Muscle layer of colon (tissue), 2 donors: ENCODE data around the gene AGFG1.
A peak's percentile ranks its signal among the peaks of the same experiment; 100 is the strongest.

ENCODE experiments used
- H3K27ac ChIP-seq: one replicate; pipeline ENCODE4 v1.7.0; 2013; ENCODE audit warnings: low read depth, mild to moderate bottlenecking, low read length, moderate library complexity
- H3K27me3 ChIP-seq, 2 donors: one replicate each; pipeline ENCODE4 v1.7.0; 2013; ENCODE audit warnings: low read length in 2 of 2, mild to moderate bottlenecking in 2 of 2; ENCODE audit not compliant: insufficient read depth in 2 of 2, control insufficient read depth in 1 of 2
- H3K36me3 ChIP-seq: one replicate; pipeline ENCODE4 v1.7.0; 2013; ENCODE audit warnings: mild to moderate bottlenecking, low read length; ENCODE audit not compliant: insufficient read depth
- H3K4me1 ChIP-seq: one replicate; pipeline ENCODE4 v1.7.0; 2013; ENCODE audit warnings: mild to moderate bottlenecking, low read length; ENCODE audit not compliant: insufficient read depth
- H3K4me3 ChIP-seq, 2 donors: one replicate each; pipeline ENCODE4 v1.7.0; 2013; ENCODE audit warnings: low read length in 2 of 2, low read depth in 1 of 2, mild to moderate bottlenecking in 1 of 2, moderate library complexity in 1 of 2
- H3K9ac ChIP-seq: one replicate; pipeline ENCODE4 v1.7.0; 2013; ENCODE audit warnings: low read length
- H3K9me3 ChIP-seq: one replicate; pipeline ENCODE4 v1.7.0; 2013; ENCODE audit warnings: mild to moderate bottlenecking, low read length
- donor health status: abdominal sarcoma.
- donor health status: Adenocarcinoma of cecum.

The AGFG1 gene, protein sequence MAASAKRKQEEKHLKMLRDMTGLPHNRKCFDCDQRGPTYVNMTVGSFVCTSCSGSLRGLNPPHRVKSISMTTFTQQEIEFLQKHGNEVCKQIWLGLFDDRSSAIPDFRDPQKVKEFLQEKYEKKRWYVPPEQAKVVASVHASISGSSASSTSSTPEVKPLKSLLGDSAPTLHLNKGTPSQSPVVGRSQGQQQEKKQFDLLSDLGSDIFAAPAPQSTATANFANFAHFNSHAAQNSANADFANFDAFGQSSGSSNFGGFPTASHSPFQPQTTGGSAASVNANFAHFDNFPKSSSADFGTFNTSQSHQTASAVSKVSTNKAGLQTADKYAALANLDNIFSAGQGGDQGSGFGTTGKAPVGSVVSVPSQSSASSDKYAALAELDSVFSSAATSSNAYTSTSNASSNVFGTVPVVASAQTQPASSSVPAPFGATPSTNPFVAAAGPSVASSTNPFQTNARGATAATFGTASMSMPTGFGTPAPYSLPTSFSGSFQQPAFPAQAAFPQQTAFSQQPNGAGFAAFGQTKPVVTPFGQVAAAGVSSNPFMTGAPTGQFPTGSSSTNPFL

DNA sequence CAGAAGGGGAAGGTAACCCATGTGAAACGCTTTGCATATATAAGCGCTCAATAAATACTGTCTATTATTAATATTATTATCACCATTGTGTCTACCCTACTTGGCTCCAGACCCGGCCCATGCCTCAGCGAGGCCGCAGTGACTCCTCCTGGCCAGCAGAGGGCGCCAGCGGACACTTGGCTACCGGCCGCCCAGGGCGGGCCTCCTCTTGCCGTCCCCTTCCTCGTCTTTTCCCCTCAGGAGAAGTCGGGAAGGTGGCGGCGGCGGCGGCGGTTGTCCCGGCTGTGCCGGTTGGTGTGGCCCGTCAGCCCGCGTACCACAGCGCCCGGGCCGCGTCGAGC, at the start of gene AGFG1:
Gene AGFG1 (plus strand): TSS at position 233 of the 341 bp plus-strand sequence. CDS start 266 bp downstream, outside the sequence.
- peak within 1 kb of the TSS; percentile 61 to 89 for H3K4me3 ChIP-seq
- no peak within 1 kb of the TSS for H3K9ac ChIP-seq
- peaks cover 22% of the 10 kb centered on the region for H3K4me1 ChIP-seq
- no peaks in the 10 kb centered on the region for H3K9me3 ChIP-seq
- H3K27me3 ChIP-seq, result no peaks in the 10 kb centered on the region
- H3K36me3 ChIP-seq, result no peaks in the 10 kb centered on the region
- peak within 1 kb of the TSS; percentile 88 for H3K27ac ChIP-seq

DNA sequence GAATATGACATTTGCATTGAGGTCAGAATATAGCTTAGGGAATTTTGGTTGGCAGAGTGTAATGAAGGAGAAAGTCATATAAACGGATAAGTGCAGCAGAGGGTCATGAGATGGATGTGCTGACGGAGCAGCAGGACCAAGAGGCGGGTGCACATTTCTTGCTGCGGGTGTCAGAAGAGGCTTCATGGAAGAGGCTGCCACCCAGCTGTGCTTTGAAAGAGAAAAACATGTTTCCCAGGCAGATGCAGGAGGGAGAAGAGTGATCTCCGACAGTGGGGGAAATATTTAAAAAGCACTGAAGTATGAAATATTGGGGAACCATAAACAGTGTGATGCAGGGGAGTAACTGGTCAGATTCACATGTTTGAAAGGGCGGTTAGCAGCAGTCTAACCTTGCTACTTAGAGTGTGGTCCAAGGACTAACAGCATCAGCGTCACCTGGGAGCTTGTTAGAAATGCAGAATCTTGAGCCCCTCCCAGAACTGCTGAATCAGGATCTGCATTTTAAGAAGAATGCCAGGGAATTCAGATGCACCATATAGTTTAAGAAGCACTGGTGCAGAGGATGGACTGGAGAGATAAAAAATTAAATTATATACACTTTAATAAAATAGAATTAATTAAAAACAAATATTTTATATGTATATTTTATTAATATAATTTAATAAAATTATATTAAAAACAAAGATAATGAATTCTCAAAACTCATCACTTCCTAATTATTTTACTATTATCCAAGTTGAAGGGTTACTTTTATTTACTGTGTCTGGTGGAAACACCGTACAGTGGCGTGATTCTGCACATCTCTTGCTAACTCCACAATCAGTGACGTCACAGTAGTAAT, 48.1 kb upstream of the AGFG1 start:
- Histone ChIP-seq H3K27me3 (no peaks in the 10 kb centered on the region), H3K4me3 (no peak overlapping the region), H3K9me3 (no peaks in the 10 kb centered on the region), H3K36me3 (no peaks in the 10 kb centered on the region), H3K9ac (no peak overlapping the region), H3K4me1 (no peaks in the 10 kb centered on the region), H3K27ac (no peak overlapping the region)

DNA sequence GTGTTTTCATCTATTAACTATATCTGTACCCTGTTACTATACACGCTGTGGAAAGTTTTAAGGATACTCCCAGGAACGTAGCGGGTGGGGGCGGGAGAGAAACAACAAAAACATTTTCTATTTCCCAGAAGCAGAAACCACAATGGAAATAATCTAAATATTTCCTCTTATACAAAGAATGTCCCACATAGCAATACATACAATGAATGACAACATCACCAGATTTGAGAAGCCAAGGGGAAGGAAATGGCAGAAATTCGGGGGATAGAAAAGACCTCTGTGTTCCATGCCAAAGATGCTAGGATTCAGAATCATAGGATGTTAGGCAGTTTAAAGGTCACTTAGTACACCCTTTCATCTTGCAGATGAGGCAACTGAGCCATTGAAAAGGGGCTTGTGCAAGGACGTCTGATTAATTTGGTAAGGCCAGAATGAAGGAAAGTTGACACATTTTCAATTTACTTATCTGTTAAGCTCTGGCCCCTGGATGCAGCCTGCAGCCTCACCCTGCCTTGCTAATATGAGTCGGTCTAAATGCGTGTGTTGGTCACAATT, 43.1 kb upstream of the AGFG1 start:
- no peaks in the 10 kb centered on the region for H3K4me1 ChIP-seq
- no peaks in the 10 kb centered on the region for H3K27me3 ChIP-seq
- H3K27ac ChIP-seq, result no peak overlapping the region
- no peaks in the 10 kb centered on the region for H3K36me3 ChIP-seq
- H3K4me3 ChIP-seq, result no peak overlapping the region
- no peak overlapping the region for H3K9ac ChIP-seq
- H3K9me3 ChIP-seq, result peaks cover 6% of the 10 kb centered on the region

DNA sequence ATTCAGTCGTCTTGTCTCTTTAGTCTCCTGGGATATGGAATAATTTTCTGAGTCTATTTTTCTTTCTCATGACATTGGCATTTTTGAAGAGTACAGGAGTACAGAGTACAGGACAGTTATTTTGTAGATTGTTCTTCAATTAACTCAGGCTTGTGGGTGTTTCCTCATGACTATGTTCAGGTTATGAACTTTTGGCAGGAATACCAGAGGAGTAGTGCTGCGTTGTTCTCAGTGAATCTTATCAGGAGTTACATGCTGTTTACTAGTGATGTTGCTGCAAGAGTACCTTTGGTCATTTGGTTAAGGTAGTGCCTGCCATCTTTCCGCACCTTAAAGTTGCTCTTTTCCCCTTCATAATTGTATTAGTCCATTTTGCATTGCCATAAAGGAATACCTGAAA, 41.3 kb upstream of the AGFG1 start:
- Histone ChIP-seq H3K4me1 (no peaks in the 10 kb centered on the region), H3K27me3 (no peaks in the 10 kb centered on the region), H3K4me3 (no peak overlapping the region), H3K27ac (no peak overlapping the region), H3K36me3 (no peaks in the 10 kb centered on the region), H3K9me3 (peaks cover 6% of the 10 kb centered on the region), H3K9ac (no peak overlapping the region)

DNA sequence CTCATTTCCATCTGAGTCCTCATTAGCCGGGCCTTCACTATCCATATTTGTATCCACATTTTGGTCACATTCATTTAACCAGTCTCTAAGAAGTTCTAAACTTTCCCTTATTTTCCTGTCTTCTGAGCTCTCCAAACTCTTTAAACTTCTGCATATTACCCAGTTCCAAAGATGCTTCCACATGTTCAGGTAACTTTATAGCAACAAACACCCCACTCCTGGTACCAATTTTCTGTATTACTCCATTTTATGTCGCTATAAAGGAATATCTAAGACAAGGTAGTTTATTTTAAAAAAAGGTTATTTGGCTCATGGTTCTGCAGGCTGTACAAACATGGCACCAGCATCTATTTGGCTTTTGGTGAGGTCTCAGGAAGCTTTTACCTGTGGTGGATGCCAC, 38.8 kb upstream of the AGFG1 start:
- Histone ChIP-seq H3K9me3 (peaks cover 6% of the 10 kb centered on the region), H3K4me1 (no peaks in the 10 kb centered on the region), H3K27ac (no peak overlapping the region), H3K36me3 (no peaks in the 10 kb centered on the region), H3K4me3 (no peak overlapping the region), H3K27me3 (no peaks in the 10 kb centered on the region), H3K9ac (no peak overlapping the region)

- no peak overlapping the region for H3K9ac ChIP-seq
- no peaks in the 10 kb centered on the region for H3K4me1 ChIP-seq
- no peaks in the 10 kb centered on the region for H3K27me3 ChIP-seq
- H3K4me3 ChIP-seq, result no peak overlapping the region
- no peaks in the 10 kb centered on the region for H3K36me3 ChIP-seq
- no peak overlapping the region for H3K27ac ChIP-seq
- H3K9me3 ChIP-seq, result peaks cover 6% of the 10 kb centered on the region
These were observed 35.4 kb upstream of the AGFG1 start for GRCh38 chr2:227436436-227437174.

DNA sequence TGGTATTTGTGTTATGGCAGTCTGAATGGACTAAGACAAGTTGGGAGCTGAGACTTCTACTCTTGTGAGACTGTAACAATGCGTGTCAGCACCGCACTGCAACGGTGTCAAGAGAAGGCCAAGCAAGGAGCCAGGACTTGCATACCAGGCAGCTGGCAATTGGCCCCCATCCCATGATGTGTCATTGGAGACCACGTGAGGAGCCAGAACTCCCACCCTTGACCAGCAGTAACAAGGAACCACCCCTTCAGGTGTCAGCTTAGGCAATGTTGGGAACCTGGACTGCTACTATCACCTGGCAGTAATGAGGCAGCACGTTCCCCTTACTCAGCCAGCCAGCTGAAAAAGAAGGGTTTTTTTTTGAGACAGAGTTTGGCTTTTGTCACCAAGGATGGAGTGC, 32.7 kb upstream of the AGFG1 start:
- Histone ChIP-seq H3K27ac (no peak overlapping the region), H3K9ac (no peak overlapping the region), H3K27me3 (no peaks in the 10 kb centered on the region), H3K4me3 (no peak overlapping the region), H3K4me1 (no peaks in the 10 kb centered on the region), H3K9me3 (no peaks in the 10 kb centered on the region), H3K36me3 (no peaks in the 10 kb centered on the region)

DNA sequence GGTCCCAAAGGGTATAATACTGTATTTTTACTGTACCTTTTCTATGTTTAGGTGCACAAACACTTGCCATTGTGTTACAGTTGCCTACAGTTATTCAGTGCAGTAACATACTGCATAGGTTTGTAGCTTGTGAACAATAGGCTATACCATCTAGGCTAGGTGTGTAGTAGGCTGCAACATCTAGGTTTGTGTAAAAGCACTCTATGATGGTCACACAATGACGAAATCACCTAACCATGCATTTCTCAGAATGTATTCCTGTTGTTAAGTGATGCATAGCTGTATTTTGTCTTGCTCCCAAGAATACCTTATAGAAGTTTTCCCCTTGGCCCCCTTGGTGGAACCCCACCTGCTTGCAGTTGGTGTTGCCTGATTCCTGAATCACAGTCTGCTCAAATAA, 29.3 kb upstream of the AGFG1 start:
- Histone ChIP-seq H3K9me3 (no peaks in the 10 kb centered on the region), H3K27me3 (no peaks in the 10 kb centered on the region), H3K4me1 (no peaks in the 10 kb centered on the region), H3K4me3 (no peak overlapping the region), H3K36me3 (no peaks in the 10 kb centered on the region), H3K27ac (no peak overlapping the region), H3K9ac (no peak overlapping the region)

- Histone ChIP-seq H3K27me3 (no peaks in the 10 kb centered on the region), H3K9me3 (no peaks in the 10 kb centered on the region), H3K9ac (no peak overlapping the region), H3K4me3 (no peak overlapping the region), H3K36me3 (no peaks in the 10 kb centered on the region), H3K27ac (no peak overlapping the region), H3K4me1 (no peaks in the 10 kb centered on the region)
These were observed 27.9 kb upstream of the AGFG1 start for GRCh38 chr2:227443889-227444568.

DNA sequence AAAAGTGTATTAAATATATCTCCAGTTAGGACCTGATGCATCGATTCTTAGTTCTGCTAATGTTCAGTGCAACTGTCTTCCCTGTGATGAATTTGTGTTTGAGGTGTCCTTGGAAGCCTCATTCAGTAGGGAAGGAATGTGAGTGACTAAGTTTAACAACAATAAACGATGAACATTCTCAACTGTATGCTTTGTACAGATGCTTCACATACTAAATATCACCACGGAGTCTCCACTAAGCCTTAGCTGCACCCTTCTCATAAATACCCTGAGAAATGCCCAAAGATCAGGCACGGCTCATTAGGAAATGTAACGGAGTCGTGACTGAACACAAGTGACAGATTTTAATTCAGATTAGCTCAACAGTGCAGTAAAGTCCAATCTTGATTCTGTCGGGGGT, 24.4 kb upstream of the AGFG1 start:
- Histone ChIP-seq H3K9me3 (no peaks in the 10 kb centered on the region), H3K27ac (no peak overlapping the region), H3K4me1 (no peaks in the 10 kb centered on the region), H3K4me3 (no peak overlapping the region), H3K27me3 (no peaks in the 10 kb centered on the region), H3K9ac (no peak overlapping the region), H3K36me3 (no peaks in the 10 kb centered on the region)
